Measurements from ENCODE around the gene CDH8. TPM values are rescaled to one million over a fixed set of nuclear protein-coding genes. Genes with fewer than 3 reads are reported as not detected.

Gene CDH8
- total RNA-seq, 4 donors from 2014 or later = 1.5 TPM; not detected in 3

DNA sequence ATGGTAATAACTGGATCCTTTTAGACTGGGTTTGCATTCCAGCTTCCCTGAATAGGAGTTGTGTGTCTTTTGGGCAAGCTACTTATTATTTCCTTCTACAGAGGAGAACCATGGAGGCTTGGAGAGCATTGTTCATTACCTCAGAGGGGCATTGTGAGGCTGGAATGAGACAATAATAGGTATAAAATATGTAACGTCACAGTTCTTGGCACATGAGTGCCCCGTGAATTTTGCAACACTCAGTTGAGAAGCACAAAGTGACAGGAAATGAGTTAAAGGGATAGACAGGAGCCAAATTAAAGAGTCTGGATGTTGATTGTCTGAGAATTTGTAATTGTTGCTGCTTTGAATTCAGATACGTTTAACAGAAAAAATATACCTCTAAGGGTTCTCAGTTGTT lies 92.2 kb downstream of the CDH8 start:
- no peak overlapping the region for H3K4me3 ChIP-seq

DNA sequence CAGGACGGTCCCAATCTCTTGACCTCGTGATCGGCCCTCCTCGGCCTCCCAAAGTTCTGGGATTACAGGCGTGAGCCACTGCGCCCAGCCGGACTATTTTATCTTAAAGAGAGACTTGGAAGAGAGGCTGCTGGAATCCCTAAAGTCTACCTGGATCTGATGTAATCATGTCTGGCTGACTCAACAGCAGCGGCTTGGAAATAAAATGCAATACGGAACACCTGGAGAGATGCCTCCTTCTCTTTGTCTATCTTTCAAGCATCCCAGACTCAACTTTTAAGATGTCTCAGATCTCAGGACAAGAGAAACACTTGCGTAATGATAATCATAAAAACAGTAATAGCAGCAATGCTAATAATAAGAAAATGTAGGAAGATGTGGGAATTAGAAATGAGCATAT lies 95.6 kb downstream of the CDH8 start:
- in situ Hi-C loops (cut with MboI; ENCODE audit: low pct_ligation_motif_present in 1 of 4, low pct_unique_long_range_greater_than_20kb in 1 of 4, low sequenced_read_pairs in 3 of 4) = no loop called here
- no peak overlapping the region for H3K4me3 ChIP-seq
- no peaks in the 10 kb centered on the region for H3K4me1 ChIP-seq
- H3K9me3 ChIP-seq = no peaks in the 10 kb centered on the region
- intact Hi-C loops (cut with DNase I; ENCODE audit: low total_unique reads) = no loop called here
- no peaks in the 10 kb centered on the region for H3K36me3 ChIP-seq
- 74 to 93% methylated on average over 5 to 10 of the region's 10 CpGs for WGBS, 2 donors (ENCODE audit: low coverage in 1 of 2)
- TF ChIP-seq POLR2AphosphoS5 (IDR thresholded peaks at IDR 0.05) (no peak), EP300 (IDR thresholded peaks at IDR 0.05; ENCODE audit: low read depth) (no peak), POLR2A (IDR thresholded peaks at IDR 0.05) (no peak)
- TF ChIP-seq, protein P1, sequence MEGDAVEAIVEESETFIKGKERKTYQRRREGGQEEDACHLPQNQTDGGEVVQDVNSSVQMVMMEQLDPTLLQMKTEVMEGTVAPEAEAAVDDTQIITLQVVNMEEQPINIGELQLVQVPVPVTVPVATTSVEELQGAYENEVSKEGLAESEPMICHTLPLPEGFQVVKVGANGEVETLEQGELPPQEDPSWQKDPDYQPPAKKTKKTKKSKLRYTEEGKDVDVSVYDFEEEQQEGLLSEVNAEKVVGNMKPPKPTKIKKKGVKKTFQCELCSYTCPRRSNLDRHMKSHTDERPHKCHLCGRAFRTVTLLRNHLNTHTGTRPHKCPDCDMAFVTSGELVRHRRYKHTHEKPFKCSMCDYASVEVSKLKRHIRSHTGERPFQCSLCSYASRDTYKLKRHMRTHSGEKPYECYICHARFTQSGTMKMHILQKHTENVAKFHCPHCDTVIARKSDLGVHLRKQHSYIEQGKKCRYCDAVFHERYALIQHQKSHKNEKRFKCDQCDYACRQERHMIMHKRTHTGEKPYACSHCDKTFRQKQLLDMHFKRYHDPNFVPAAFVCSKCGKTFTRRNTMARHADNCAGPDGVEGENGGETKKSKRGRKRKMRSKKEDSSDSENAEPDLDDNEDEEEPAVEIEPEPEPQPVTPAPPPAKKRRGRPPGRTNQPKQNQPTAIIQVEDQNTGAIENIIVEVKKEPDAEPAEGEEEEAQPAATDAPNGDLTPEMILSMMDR (IDR thresholded peaks at IDR 0.05) = no peak
- H3K27me3 ChIP-seq = no peaks in the 10 kb centered on the region
- DNase-seq = no peak
- no peak overlapping the region for H3K27ac ChIP-seq

More for the DNA sequence above, 92.2 kb downstream of the CDH8 start:
- in situ Hi-C loops (cut with MboI; ENCODE audit: low pct_ligation_motif_present in 1 of 4, low pct_unique_long_range_greater_than_20kb in 1 of 4, low sequenced_read_pairs in 3 of 4) (no loop called here), intact Hi-C loops (cut with DNase I; ENCODE audit: low total_unique reads) (no loop called here)
- TF ChIP-seq EP300 (IDR thresholded peaks at IDR 0.05; ENCODE audit: low read depth) (no peak), POLR2AphosphoS5 (IDR thresholded peaks at IDR 0.05) (no peak)
- TF ChIP-seq, protein P1 (IDR thresholded peaks at IDR 0.05) = no peak
- Histone ChIP-seq H3K4me1 (no peaks in the 10 kb centered on the region), H3K36me3 (no peaks in the 10 kb centered on the region), H3K27ac (no peak overlapping the region), H3K9me3 (no peaks in the 10 kb centered on the region), H3K27me3 (no peaks in the 10 kb centered on the region)
- DNase-seq = no peak
- 58 to 67% methylated on average over 3 of the region's 3 CpGs for WGBS, 2 donors (ENCODE audit: low coverage in 1 of 2)

DNA sequence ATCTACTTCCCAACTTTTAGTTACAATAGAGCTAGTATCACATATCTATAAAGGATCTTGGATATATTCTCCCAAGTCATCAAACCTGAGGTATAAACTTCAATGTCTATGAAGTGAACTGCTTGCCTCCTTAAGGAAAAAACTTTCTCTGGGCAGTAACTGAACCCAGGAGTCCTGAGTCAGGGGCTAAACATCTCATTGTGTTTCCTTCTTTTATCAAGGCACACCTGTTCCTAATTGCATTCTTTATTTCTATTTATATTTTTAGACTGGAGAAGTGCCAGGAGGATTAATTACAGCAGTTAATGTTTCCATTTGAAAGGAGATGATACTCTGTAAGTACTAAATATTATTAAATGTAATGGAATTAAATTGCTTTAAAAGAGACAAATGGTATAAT lies 98.6 kb downstream of the CDH8 start:
- H3K27me3 ChIP-seq = no peaks in the 10 kb centered on the region
- no peaks in the 10 kb centered on the region for H3K9me3 ChIP-seq
- DNase-seq = no peak
- no peaks in the 10 kb centered on the region for H3K4me1 ChIP-seq
- no peak for TF ChIP-seq POLR2A (IDR thresholded peaks at IDR 0.05)
- TF ChIP-seq EP300 (IDR thresholded peaks at IDR 0.05; ENCODE audit: low read depth) = no peak
- TF ChIP-seq POLR2AphosphoS5 (IDR thresholded peaks at IDR 0.05) = no peak
- TF ChIP-seq, protein P1 (IDR thresholded peaks at IDR 0.05) = no peak
- no peaks in the 10 kb centered on the region for H3K36me3 ChIP-seq
- no peak overlapping the region for H3K27ac ChIP-seq
- intact Hi-C loops (cut with DNase I; ENCODE audit: low total_unique reads) = no loop called here
- H3K4me3 ChIP-seq = no peak overlapping the region
- in situ Hi-C loops (cut with MboI; ENCODE audit: low pct_ligation_motif_present in 1 of 4, low pct_unique_long_range_greater_than_20kb in 1 of 4, low sequenced_read_pairs in 3 of 4) = no loop called here

DNA sequence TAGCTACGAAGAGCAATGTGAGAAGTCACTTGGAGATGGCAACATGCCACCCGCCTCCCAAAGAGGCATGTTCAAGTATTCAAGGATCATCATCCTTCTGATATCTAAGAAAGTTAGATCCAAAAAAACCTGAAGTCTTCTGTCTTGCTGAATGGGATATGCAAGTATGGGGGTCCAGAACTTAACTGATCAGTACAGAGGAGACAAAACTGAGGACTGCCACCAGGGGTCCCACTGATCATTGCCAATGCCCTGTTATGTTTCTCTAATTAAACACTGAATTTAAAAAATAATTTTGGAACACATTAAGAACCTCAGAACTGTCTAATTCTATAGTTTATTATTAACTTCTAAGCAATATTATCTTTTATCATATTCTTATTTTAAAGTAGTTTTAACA lies 99.7 kb downstream of the CDH8 start:
- Histone ChIP-seq H3K9me3 (no peaks in the 10 kb centered on the region), H3K4me3 (no peak overlapping the region), H3K27ac (no peak overlapping the region), H3K36me3 (no peaks in the 10 kb centered on the region), H3K27me3 (no peaks in the 10 kb centered on the region), H3K4me1 (no peaks in the 10 kb centered on the region)
- intact Hi-C loops (cut with DNase I; ENCODE audit: low total_unique reads) = no loop called here
- 69 to 83% methylated on average over 2 of the region's 2 CpGs for WGBS, 2 donors (ENCODE audit: low coverage in 1 of 2)
- TF ChIP-seq POLR2AphosphoS5 (IDR thresholded peaks at IDR 0.05) (no peak), EP300 (IDR thresholded peaks at IDR 0.05; ENCODE audit: low read depth) (no peak), POLR2A (IDR thresholded peaks at IDR 0.05) (no peak)
- TF ChIP-seq, protein P1 (IDR thresholded peaks at IDR 0.05) = no peak
- no peak for DNase-seq
- in situ Hi-C loops (cut with MboI; ENCODE audit: low pct_ligation_motif_present in 1 of 4, low pct_unique_long_range_greater_than_20kb in 1 of 4, low sequenced_read_pairs in 3 of 4) = no loop called here
